ENCODE data around the gene SALL2. TPM values are rescaled to one million over a fixed set of nuclear protein-coding genes. Genes with fewer than 3 reads are reported as not detected.
A peak's percentile ranks its signal among the peaks of the same experiment; 100 is the strongest.

Gene SALL2
- total RNA-seq, 4 donors from 2014 or later = 1.4 to 5.0 (median 4.0) TPM

GRCh38 chr14:21539189-21539940 lies 13.2 kb upstream of the SALL2 start:
- no peaks in the 10 kb centered on the region for H3K9me3 ChIP-seq
- no peaks in the 10 kb centered on the region for H3K27me3 ChIP-seq
- no peak for DNase-seq
- no peak overlapping the region for H3K4me3 ChIP-seq
- no peak overlapping the region for H3K27ac ChIP-seq
- TF ChIP-seq, protein P1, sequence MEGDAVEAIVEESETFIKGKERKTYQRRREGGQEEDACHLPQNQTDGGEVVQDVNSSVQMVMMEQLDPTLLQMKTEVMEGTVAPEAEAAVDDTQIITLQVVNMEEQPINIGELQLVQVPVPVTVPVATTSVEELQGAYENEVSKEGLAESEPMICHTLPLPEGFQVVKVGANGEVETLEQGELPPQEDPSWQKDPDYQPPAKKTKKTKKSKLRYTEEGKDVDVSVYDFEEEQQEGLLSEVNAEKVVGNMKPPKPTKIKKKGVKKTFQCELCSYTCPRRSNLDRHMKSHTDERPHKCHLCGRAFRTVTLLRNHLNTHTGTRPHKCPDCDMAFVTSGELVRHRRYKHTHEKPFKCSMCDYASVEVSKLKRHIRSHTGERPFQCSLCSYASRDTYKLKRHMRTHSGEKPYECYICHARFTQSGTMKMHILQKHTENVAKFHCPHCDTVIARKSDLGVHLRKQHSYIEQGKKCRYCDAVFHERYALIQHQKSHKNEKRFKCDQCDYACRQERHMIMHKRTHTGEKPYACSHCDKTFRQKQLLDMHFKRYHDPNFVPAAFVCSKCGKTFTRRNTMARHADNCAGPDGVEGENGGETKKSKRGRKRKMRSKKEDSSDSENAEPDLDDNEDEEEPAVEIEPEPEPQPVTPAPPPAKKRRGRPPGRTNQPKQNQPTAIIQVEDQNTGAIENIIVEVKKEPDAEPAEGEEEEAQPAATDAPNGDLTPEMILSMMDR (IDR thresholded peaks at IDR 0.05) = no peak
- TF ChIP-seq POLR2A (IDR thresholded peaks at IDR 0.05) = no peak
- no peaks in the 10 kb centered on the region for H3K4me1 ChIP-seq
- no peaks in the 10 kb centered on the region for H3K36me3 ChIP-seq

DNA sequence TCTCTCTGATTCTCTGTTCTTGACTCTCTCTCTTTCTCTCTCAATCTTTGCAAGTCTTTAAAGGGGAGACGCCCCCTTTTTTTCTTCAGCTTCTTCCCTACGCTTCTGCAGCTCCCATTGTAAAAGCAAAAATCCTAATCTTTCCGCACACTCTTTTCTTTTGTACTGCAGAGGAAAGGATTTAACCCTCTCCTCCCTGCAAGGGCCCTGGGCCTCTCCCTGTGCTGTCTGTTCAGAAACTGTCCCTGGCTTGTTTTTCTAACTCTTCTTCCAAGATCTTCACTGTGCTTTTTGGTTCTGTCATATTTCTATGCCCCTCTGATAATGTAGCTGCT lies 10.9 kb upstream of the SALL2 start:
- H3K27me3 ChIP-seq = no peaks in the 10 kb centered on the region
- TF ChIP-seq, protein P1 (IDR thresholded peaks at IDR 0.05) = no peak
- TF ChIP-seq POLR2A (IDR thresholded peaks at IDR 0.05) = no peak
- H3K4me3 ChIP-seq = peak overlapping the region in 2 of 4 donors; percentile 42 to 46
- H3K36me3 ChIP-seq = no peaks in the 10 kb centered on the region
- peak overlapping the region in 1 of 4 donors; percentile 37 for H3K27ac ChIP-seq
- DNase-seq = no peak
- H3K9me3 ChIP-seq = no peaks in the 10 kb centered on the region
- H3K4me1 ChIP-seq = no peaks in the 10 kb centered on the region

DNA sequence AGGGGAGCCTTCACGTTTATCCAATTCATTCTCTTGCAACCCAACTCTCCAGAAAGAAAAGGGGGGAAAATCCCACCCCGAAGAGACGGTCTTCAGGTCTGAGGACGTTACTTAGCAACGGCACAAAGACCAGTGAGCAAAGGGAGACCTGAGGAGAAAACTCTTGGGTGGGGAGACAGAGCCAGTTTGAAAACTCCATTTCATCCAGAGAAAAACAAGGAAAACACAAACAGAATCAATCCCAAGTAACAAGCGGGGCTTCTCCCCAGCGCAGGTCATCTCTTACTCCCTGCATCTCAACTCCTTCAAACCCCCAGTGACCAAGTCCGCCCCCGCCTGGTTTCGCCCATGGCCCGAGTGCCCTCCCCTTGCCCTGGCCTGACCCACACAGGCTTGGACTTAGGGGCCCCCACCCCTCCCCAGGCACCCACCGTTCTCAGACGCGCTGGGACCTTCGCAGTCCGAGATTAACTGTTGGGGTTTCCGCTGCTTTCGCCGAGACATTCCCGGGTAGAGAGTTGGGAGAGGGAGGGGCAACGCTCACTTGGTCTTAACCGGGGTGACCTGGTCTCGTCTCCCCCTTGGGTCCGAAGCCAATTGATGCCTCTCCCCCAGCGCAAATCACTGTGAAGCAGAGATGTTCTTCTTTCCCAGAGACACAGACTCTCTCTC lies 10.4 kb upstream of the SALL2 start:
- Histone ChIP-seq H3K36me3 (no peaks in the 10 kb centered on the region), H3K4me1 (no peaks in the 10 kb centered on the region), H3K9me3 (no peaks in the 10 kb centered on the region), H3K27ac (peak overlapping the region in 1 of 4 donors; percentile 37), H3K27me3 (no peaks in the 10 kb centered on the region), H3K4me3 (peak overlapping the region in 3 of 4 donors; percentile 12 to 46 (median 42))
- no peak for DNase-seq
- no peak for TF ChIP-seq POLR2A (IDR thresholded peaks at IDR 0.05)
- TF ChIP-seq, protein P1 (IDR thresholded peaks at IDR 0.05) = no peak

DNA sequence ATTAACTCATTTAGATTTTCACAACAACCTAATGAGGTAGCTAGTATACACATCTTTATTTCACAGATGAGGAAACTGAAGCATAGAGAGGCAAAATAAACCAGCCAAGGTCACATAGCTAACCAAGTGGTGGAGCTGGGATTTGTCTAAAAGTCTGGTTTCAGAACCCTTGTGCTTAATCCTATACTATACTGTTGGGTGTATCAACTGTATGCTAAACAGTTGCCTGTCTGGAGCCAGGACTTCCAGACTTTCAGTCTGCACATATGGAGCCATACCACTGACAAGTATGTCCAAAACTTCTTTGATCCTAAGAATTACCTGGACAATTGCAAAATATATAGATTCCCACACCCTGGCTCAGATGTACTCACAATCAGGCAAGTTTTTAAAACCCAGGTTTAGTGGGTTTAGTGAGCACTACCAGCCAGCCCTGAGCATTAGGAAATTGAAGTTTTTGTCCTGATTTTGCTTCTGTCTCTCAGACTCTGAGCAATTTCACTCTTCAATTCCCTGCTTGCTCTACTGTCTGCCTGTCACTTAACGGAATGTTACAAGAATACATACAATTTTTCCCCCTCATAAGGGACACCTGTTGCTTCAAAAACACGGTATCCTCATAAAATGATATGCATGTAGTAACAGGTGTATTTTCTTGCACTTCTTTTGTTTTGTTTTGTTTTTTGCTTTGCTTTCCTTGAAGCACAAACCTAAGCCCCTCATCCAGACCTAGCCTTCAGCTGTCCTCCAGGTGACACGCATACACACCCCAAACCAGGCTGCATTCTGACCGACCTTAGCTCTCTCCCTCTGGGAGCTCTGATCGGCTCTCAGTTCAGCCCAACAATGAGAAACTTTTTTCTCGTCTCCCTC lies 9.6 kb upstream of the SALL2 start:
- Histone ChIP-seq H3K4me3 (peak overlapping the region in 1 of 4 donors; percentile 46), H3K4me1 (no peaks in the 10 kb centered on the region), H3K9me3 (no peaks in the 10 kb centered on the region), H3K27me3 (no peaks in the 10 kb centered on the region), H3K36me3 (no peaks in the 10 kb centered on the region), H3K27ac (no peak overlapping the region)
- DNase-seq = no peak
- no peak for TF ChIP-seq POLR2A (IDR thresholded peaks at IDR 0.05)
- TF ChIP-seq, protein P1 (IDR thresholded peaks at IDR 0.05) = no peak

- no peak overlapping the region for H3K4me3 ChIP-seq
- no peak for DNase-seq
- no peaks in the 10 kb centered on the region for H3K4me1 ChIP-seq
- no peaks in the 10 kb centered on the region for H3K9me3 ChIP-seq
- no peak overlapping the region for H3K27ac ChIP-seq
- TF ChIP-seq POLR2A (IDR thresholded peaks at IDR 0.05) = no peak
- TF ChIP-seq, protein P1 (IDR thresholded peaks at IDR 0.05) = no peak
- H3K27me3 ChIP-seq = no peaks in the 10 kb centered on the region
- H3K36me3 ChIP-seq = no peaks in the 10 kb centered on the region
Observed at GRCh38 chr14:21534576-21534975, 8.4 kb upstream of the SALL2 start.

All from Peyer's patch (tissue), 4 donors.